ENCODE measurements around the gene HAND2.

The HAND2 gene

DNA sequence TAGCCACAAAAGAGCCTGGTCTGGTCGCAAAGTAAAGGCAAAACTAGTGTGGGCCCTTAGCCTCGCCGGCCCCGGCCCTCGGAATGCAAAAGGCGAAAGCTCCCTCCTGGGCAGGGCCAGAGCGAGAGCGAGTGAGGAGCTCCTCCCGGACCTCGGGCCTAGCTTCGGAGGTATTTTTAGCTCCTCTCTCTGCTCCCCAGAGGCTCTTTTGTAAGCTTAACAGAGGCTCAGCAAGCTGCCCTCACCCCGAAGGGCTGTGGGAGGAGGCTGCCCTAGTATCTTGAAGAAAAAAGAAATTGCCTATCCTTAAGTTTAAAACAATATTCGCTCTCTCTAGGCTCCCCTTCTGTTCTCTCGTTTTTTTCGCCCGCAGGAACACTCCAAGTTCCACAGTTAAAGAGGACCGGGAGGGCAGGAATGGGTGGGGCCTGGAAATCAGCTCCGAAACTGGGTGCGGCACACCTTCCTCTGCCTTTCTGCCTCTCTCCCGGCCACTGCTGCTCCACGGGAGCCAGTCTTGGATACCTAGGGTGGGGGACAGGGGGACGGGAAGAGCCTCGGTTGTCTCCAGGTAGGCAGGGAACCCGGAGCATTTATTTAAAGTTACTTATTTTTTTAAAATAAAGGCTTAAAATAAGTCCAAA, 12.1 kb downstream of the HAND2 start:
- Histone ChIP-seq H3K27me3 (ENCODE audit: insufficient read depth, low read length) (peaks cover 100% of the 10 kb centered on the region), H3K4me1 (ENCODE audit: insufficient read depth, low read length) (peaks cover 28% of the 10 kb centered on the region), H3K36me3 (ENCODE audit: insufficient read depth, low read length) (no peaks in the 10 kb centered on the region), H3K9me3 (ENCODE audit: insufficient read depth, low read depth, low read length) (no peaks in the 10 kb centered on the region), H3K4me3 (ENCODE audit: low read length) (peak overlapping the region; percentile 27; the same call in 1 of the 2 replicates), H3K9ac (ENCODE audit: low read depth, low read length) (no peak overlapping the region), H3K27ac (ENCODE audit: low read depth, low read length) (no peak overlapping the region)
- WGBS, result under 1% methylated on average over 22 of the region's 24 CpGs

- Histone ChIP-seq H3K27ac (ENCODE audit: low read depth, low read length) (no peak overlapping the region), H3K27me3 (ENCODE audit: insufficient read depth, low read length) (peaks cover 100% of the 10 kb centered on the region), H3K36me3 (ENCODE audit: insufficient read depth, low read length) (no peaks in the 10 kb centered on the region), H3K4me1 (ENCODE audit: insufficient read depth, low read length) (peaks cover 25% of the 10 kb centered on the region), H3K4me3 (ENCODE audit: low read length) (peak overlapping the region; percentile 25; the same call in 1 of the 2 replicates), H3K9me3 (ENCODE audit: insufficient read depth, low read depth, low read length) (no peaks in the 10 kb centered on the region), H3K9ac (ENCODE audit: low read depth, low read length) (no peak overlapping the region)
- WGBS, result under 1% methylated on average over 48 of the region's 48 CpGs
Observed at GRCh38 chr4:173516621-173517524, 13.2 kb downstream of the HAND2 start.

- WGBS, result 16% methylated on average over 4 of the region's 4 CpGs
- Histone ChIP-seq H3K4me1 (ENCODE audit: insufficient read depth, low read length) (peaks cover 20% of the 10 kb centered on the region), H3K4me3 (ENCODE audit: low read length) (no peak overlapping the region), H3K27me3 (ENCODE audit: insufficient read depth, low read length) (peaks cover 100% of the 10 kb centered on the region), H3K9ac (ENCODE audit: low read depth, low read length) (no peak overlapping the region), H3K27ac (ENCODE audit: low read depth, low read length) (no peak overlapping the region), H3K9me3 (ENCODE audit: insufficient read depth, low read depth, low read length) (no peaks in the 10 kb centered on the region), H3K36me3 (ENCODE audit: insufficient read depth, low read length) (no peaks in the 10 kb centered on the region)
Observed at GRCh38 chr4:173515458-173515857, 14.6 kb downstream of the HAND2 start.

DNA sequence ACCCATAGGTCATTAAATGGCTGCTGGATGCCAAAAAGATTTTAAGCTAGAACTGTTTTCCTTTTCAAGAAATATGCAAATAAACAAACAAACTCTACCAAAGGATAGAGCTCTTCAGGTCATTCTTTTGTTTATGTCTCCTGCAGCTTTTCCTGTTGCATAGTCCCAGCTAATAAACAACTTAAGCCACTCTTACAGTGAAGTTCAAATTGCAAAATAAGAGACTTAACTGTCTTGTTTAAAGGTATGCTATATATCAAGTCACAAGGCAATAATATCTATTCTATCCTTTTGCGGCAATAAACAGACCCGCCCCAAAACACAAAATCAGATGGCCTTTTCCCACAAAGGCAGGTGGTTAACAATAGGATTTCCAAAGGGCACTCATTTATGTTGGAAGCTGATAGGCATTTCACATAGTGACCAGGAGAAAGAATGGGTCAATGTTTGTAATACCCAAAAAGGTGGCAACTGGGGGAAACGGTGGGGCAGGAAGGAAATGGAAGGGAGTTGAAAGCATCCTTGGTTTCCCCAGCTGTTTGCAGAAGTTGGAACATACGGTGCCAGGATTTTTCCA, 15.3 kb downstream of the HAND2 start:
- Histone ChIP-seq H3K9me3 (ENCODE audit: insufficient read depth, low read depth, low read length) (no peaks in the 10 kb centered on the region), H3K27me3 (ENCODE audit: insufficient read depth, low read length) (peaks cover 100% of the 10 kb centered on the region), H3K4me1 (ENCODE audit: insufficient read depth, low read length) (peaks cover 23% of the 10 kb centered on the region), H3K4me3 (ENCODE audit: low read length) (no peak overlapping the region), H3K36me3 (ENCODE audit: insufficient read depth, low read length) (no peaks in the 10 kb centered on the region), H3K27ac (ENCODE audit: low read depth, low read length) (no peak overlapping the region), H3K9ac (ENCODE audit: low read depth, low read length) (no peak overlapping the region)
- 6% methylated on average over 3 of the region's 4 CpGs for WGBS

DNA sequence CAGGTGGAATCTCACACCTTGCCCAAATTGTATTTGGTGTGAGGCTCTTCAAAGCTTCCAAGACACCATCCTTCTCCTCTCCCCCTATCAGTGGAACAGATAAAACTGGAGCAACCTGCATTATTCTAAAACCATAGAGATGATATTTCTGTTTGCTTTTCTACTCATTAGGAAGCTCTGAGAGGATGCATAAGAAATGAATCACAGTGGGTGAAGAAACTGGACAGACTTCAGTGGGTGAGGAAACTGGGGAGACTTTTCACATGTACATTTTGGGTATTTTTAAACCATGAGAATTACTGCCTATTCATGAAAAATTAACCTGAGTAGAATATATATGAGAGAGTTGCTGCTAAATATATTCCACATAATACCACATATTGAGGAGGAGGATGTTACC, 16.4 kb downstream of the HAND2 start:
- Histone ChIP-seq H3K9ac (ENCODE audit: low read depth, low read length) (no peak overlapping the region), H3K4me1 (ENCODE audit: insufficient read depth, low read length) (peaks cover 23% of the 10 kb centered on the region), H3K36me3 (ENCODE audit: insufficient read depth, low read length) (no peaks in the 10 kb centered on the region), H3K4me3 (ENCODE audit: low read length) (no peak overlapping the region), H3K9me3 (ENCODE audit: insufficient read depth, low read depth, low read length) (no peaks in the 10 kb centered on the region), H3K27me3 (ENCODE audit: insufficient read depth, low read length) (peaks cover 100% of the 10 kb centered on the region), H3K27ac (ENCODE audit: low read depth, low read length) (no peak overlapping the region)

- Histone ChIP-seq H3K27me3 (ENCODE audit: insufficient read depth, low read length) (peaks cover 100% of the 10 kb centered on the region), H3K9ac (ENCODE audit: low read depth, low read length) (no peak overlapping the region), H3K27ac (ENCODE audit: low read depth, low read length) (no peak overlapping the region), H3K4me3 (ENCODE audit: low read length) (no peak overlapping the region), H3K4me1 (ENCODE audit: insufficient read depth, low read length) (peaks cover 8% of the 10 kb centered on the region), H3K36me3 (ENCODE audit: insufficient read depth, low read length) (no peaks in the 10 kb centered on the region), H3K9me3 (ENCODE audit: insufficient read depth, low read depth, low read length) (no peaks in the 10 kb centered on the region)
- WGBS, result 25% methylated on average over 3 of the region's 3 CpGs
Observed at GRCh38 chr4:173511787-173512361, 18.2 kb downstream of the HAND2 start.

GRCh38 chr4:173509036-173510001, 20.7 kb downstream of the HAND2 start:
- H3K9me3 ChIP-seq (ENCODE audit: insufficient read depth, low read depth, low read length), result no peaks in the 10 kb centered on the region
- H3K4me3 ChIP-seq (ENCODE audit: low read length), result peak overlapping the region; percentile 47
- no peak overlapping the region for H3K9ac ChIP-seq (ENCODE audit: low read depth, low read length)
- no peak overlapping the region for H3K27ac ChIP-seq (ENCODE audit: low read depth, low read length)
- peaks cover 100% of the 10 kb centered on the region for H3K27me3 ChIP-seq (ENCODE audit: insufficient read depth, low read length)
- 1% methylated on average over 72 of the region's 72 CpGs for WGBS
- no peaks in the 10 kb centered on the region for H3K36me3 ChIP-seq (ENCODE audit: insufficient read depth, low read length)
- peaks cover 7% of the 10 kb centered on the region for H3K4me1 ChIP-seq (ENCODE audit: insufficient read depth, low read length)

DNA sequence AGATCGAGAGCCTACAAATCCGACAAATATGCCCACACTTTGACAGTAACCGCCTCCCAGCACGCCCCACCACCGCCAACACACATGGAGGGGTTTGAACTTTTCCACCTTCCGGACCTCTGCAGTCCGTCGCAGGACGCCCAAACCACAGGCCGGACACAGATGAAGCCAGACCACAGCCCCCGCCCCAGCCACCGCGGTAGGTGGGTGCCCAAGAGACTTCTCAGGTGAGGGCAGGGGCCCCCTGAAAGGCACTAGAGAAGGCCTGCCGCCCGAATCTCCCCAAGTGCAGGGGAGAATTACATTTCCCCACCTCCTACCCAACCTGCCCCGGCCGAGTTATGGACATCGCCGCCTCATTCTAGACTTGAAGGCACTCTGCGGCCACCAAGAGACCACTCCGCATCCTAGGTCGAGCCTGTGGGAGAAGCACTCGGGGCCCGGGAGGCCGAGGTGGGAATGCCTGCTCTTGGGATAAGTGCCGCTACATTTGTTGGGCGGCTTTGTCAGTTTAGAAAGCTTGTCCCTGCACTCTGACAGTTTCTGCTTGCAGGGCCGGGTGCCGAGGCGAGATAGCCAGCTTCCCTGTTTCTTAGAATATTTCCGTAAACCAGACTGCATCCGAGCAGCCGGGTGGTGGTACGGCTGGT, 21.5 kb downstream of the HAND2 start:
- Histone ChIP-seq H3K9ac (ENCODE audit: low read depth, low read length) (no peak overlapping the region), H3K27me3 (ENCODE audit: insufficient read depth, low read length) (peaks cover 100% of the 10 kb centered on the region), H3K9me3 (ENCODE audit: insufficient read depth, low read depth, low read length) (no peaks in the 10 kb centered on the region), H3K4me3 (ENCODE audit: low read length) (peak overlapping the region; percentile 47; the same call in 1 of the 2 replicates), H3K27ac (ENCODE audit: low read depth, low read length) (no peak overlapping the region), H3K4me1 (ENCODE audit: insufficient read depth, low read length) (peaks cover 7% of the 10 kb centered on the region), H3K36me3 (ENCODE audit: insufficient read depth, low read length) (no peaks in the 10 kb centered on the region)
- 3% methylated on average over 34 of the region's 34 CpGs for WGBS

DNA sequence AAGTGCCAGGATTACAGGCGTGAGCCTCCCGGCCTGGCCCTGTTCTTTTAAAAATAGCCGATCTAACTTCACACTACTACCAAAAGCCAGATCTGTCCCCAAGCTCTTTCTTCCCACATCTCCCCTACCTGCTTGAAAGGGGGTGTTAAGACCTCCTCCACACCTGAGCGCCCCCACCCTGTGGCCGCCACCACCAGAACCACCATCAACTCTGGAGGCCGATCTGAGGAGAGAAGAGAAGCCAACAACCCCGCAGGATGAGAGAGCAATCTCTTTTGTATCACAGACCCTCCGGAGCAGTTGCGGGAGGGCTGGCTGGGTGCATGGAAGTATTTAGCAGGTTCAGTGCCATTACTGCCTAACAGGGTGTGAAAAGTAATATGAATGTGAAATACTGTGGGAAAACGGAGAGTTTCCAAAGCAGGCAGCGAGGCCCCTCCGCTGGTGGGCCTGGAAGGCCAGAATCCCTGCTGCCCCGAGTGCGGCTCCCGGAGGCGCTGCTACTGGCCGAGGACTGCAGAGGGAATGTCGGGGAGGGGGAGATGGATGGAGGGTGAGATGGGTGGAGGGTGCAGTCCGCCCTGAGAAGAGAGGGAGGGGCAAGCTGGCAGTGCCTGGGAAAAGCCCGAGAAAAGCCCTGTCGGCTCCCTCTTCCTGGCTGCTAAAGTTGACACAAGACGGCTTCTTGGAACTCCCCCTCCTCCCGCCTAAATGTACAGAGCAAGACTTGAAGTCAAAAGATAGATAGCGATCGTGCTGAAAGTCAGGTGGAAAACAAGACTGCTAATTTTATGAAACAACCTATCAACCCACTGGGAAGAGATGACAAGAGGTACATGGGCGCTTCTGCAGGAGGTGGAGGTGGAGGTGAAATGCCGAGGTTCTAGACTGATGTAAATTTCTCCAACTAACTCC, 22.3 kb downstream of the HAND2 start:
- H3K27me3 ChIP-seq (ENCODE audit: insufficient read depth, low read length), result peaks cover 100% of the 10 kb centered on the region

More for the DNA sequence above, 22.3 kb downstream of the HAND2 start:
- no peaks in the 10 kb centered on the region for H3K9me3 ChIP-seq (ENCODE audit: insufficient read depth, low read depth, low read length)
- H3K4me3 ChIP-seq (ENCODE audit: low read length), result no peak overlapping the region
- no peak overlapping the region for H3K9ac ChIP-seq (ENCODE audit: low read depth, low read length)
- no peak overlapping the region for H3K27ac ChIP-seq (ENCODE audit: low read depth, low read length)
- H3K4me1 ChIP-seq (ENCODE audit: insufficient read depth, low read length), result peaks cover 7% of the 10 kb centered on the region
- WGBS, result 7% methylated on average over 23 of the region's 27 CpGs
- no peaks in the 10 kb centered on the region for H3K36me3 ChIP-seq (ENCODE audit: insufficient read depth, low read length)

Data from HUES64 (cell line).